ENCODE data around the gene TLR7.

The TLR7 gene

DNA sequence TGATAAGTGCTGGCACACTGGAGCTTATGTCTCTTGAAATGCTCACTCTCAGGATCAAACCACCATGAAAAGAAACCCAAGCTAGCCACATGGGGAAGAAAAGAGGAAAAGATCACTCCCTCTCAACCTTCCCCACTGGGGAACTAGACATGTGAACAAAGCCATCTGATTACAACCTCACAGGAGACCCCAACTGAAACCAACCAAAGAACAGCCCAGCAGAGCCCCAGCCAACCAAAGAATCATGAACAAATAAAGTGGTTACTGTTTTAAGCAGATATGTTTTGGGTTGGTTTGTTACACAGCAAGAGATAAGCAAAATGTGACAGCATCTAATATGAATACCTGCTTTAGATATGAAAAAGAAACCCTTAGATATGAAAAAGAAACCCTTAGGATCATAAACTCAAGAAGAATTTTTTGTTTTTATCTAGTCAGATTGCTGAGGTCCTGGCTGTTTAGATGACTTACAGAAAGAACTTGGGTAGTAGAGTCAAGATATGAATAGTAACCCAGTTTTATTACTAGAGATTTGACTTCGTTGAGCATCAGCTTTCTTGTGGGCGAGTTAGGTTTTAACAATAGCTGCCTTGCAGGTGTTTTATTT is 23.7 kb upstream of the TLR7 start:
- DNase-seq (ENCODE audit: extremely low read depth, low read depth) = no peak
- TF ChIP-seq, protein P1, sequence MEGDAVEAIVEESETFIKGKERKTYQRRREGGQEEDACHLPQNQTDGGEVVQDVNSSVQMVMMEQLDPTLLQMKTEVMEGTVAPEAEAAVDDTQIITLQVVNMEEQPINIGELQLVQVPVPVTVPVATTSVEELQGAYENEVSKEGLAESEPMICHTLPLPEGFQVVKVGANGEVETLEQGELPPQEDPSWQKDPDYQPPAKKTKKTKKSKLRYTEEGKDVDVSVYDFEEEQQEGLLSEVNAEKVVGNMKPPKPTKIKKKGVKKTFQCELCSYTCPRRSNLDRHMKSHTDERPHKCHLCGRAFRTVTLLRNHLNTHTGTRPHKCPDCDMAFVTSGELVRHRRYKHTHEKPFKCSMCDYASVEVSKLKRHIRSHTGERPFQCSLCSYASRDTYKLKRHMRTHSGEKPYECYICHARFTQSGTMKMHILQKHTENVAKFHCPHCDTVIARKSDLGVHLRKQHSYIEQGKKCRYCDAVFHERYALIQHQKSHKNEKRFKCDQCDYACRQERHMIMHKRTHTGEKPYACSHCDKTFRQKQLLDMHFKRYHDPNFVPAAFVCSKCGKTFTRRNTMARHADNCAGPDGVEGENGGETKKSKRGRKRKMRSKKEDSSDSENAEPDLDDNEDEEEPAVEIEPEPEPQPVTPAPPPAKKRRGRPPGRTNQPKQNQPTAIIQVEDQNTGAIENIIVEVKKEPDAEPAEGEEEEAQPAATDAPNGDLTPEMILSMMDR (IDR thresholded peaks at IDR 0.05; ENCODE audit: low read depth, low read length, missing control alignments) = no peak
- no peak overlapping the region for H3K4me3 ChIP-seq (replicated peaks; ENCODE audit: low read depth, low read length)

GRCh38 chrX:12843668-12844279 is 23.1 kb upstream of the TLR7 start:
- no peak overlapping the region for H3K4me3 ChIP-seq (replicated peaks; ENCODE audit: low read depth, low read length)
- TF ChIP-seq, protein P1 (IDR thresholded peaks at IDR 0.05; ENCODE audit: low read depth, low read length, missing control alignments) = no peak
- no peak for DNase-seq (ENCODE audit: extremely low read depth, low read depth)

GRCh38 chrX:12844319-12844718 is 22.6 kb upstream of the TLR7 start:
- TF ChIP-seq, protein P1 (IDR thresholded peaks at IDR 0.05; ENCODE audit: low read depth, low read length, missing control alignments) = no peak
- no peak for DNase-seq (ENCODE audit: extremely low read depth, low read depth)
- H3K4me3 ChIP-seq (replicated peaks; ENCODE audit: low read depth, low read length) = no peak overlapping the region

DNA sequence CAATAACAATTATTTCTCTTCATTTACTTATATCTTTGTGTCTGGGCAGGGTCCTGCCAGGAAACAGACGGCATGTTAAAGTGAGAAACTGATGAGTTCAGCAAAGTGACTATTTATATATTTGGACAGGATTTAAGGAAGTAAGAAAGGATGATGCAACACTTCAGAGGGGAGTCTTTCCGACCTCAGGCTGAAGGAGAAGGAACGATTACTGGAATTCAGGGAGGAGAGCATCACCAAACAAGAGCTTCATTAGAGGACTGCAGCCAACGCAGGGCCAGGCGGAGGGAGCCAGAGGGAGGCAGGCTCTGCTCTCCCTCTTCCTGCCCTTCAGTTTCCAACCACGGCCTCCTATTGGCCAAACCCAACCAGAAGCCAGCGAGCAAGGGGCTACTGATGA is 1.5 kb upstream of the TLR7 start:
- TF ChIP-seq, protein P1 (IDR thresholded peaks at IDR 0.05; ENCODE audit: low read depth, low read length, missing control alignments) = no peak
- no peak overlapping the region for H3K4me3 ChIP-seq (replicated peaks; ENCODE audit: low read depth, low read length)
- no peak for DNase-seq (ENCODE audit: extremely low read depth, low read depth)

DNA sequence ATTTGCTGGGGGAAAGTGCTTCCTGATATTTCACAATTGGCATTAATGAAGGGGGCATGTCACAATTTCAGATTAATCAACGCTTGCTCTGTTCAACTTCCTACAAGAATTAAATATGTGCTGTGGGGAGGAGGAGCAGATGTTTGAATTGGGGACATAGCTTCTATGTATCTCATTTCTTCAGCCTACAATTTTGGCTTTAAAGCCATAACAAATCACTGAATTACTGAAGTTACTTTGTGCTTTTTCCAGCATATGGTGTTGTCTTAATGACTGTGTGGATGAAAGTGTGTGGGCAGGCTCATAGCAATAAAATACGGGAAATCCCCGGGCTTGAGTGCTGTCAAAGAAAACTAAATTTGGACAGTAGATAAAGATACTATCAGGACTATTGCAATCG is 813 bp downstream of the TLR7 start:
- H3K4me3 ChIP-seq (replicated peaks; ENCODE audit: low read depth, low read length) = no peak overlapping the region
- no peak for DNase-seq (ENCODE audit: extremely low read depth, low read depth)
- TF ChIP-seq, protein P1 (IDR thresholded peaks at IDR 0.05; ENCODE audit: low read depth, low read length, missing control alignments) = no peak

DNA sequence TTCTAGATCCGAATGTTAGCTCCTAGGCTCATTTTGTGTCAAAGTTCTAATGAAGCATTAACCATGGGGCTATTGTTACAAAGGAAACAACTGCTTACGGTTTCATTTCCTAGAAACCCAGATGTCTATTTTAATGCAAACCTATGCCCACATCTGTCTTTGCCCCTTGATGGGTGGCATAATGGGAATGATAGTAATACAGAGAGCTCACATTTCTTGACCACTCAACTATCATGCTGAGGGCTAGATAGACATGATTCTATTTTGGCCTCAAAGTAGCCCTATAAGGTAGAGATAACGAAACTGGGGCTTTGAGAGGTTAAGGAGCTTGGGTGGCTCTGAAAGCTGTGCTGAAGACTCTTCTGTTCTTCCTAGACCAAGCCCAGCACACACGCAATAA is 1.9 kb downstream of the TLR7 start:
- DNase-seq (ENCODE audit: extremely low read depth, low read depth) = no peak
- TF ChIP-seq, protein P1 (IDR thresholded peaks at IDR 0.05; ENCODE audit: low read depth, low read length, missing control alignments) = no peak
- no peak overlapping the region for H3K4me3 ChIP-seq (replicated peaks; ENCODE audit: low read depth, low read length)

DNA sequence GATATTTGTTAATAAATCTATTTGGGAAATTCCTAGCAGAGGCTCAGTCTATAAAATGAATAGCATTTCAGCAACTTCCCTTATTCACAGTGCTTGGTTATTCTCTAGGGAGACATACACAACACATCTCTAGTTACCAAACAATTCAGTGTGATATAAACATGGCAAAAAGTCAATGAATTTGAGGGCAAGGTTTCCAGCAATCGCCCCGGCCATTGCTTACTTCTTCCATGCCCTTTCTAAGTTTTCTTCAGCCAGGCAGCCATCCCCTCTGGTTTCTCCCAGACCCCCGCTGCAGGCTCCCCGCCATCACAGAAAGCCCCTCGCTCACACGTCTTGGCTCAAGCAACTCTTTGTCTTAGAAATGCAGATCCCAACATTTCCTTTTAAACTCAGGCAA is 4.4 kb downstream of the TLR7 start:
- no peak overlapping the region for H3K4me3 ChIP-seq (replicated peaks; ENCODE audit: low read depth, low read length)
- TF ChIP-seq, protein P1 (IDR thresholded peaks at IDR 0.05; ENCODE audit: low read depth, low read length, missing control alignments) = no peak
- no peak for DNase-seq (ENCODE audit: extremely low read depth, low read depth)

All from HFF-Myc (cell line).